ENCODE results near the gene PHACTR1.
"Not testable (repeated sequence)": the region's sequence is repeated elsewhere in the genome, so short reads cannot be mapped to it uniquely, and the experiment has no call there.

Gene PHACTR1

DNA sequence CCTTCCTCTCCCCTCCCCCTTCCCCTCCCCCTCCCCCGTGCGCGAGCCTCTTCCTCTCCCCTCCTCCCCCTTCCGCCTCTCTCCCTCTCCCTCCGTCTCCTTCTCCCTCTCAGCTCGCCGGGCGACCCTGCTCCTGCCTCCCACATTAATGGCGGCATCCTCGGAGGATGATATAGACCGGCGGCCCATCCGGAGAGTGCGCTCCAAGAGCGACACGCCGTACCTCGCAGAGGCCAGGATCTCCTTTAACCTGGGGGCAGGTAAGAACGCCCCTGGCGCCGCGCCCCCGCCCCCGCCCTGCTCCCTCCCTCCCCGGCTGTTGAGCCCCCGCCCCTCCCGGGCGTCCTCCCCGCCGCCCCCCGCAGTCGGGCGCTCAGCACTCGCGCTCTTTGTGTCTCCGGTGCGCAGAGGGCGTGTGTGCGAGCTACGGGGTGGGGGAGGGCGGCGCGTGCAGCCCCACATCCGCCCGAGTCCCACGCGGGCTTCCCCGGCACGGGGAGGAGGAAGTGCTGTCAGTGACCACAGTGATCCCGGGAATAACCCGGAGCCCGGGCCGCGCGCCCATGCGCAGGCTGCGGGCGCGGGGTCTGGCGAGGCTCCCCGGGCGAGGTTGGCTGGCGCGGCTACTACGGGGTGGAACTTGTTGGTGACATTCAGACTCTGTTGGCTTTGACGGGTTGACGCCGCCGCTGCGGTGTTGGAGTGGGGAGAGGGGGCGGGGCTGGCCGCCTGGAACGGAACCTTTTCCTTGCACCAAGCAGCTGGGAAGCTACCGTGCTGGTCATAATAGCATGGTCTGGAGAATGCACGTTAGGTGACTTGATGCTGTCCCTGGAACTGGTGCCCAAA is 33.2 kb downstream of the PHACTR1 start:
- no peak for DNase-seq

DNA sequence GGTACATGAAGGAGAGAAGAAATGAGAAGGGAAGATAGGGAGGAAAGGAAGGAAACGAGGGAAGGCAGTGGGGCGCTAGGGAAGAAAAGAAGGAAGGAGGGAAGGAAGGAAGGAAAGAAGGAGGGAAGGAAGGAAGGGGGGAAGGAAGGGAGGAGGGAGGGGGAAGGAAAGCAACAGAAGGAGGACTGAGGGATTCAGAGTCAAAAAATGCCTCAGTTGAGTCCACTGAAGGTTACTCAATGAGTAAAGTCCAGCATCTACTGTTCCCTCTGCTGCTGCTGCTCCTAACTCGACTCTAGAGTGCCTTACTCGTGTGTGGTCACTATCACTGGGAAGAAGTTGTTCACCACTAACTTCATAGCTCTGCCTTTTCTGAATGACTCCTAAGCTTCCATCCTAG is 33.8 kb downstream of the PHACTR1 start:
- DNase-seq, result no peak

DNA sequence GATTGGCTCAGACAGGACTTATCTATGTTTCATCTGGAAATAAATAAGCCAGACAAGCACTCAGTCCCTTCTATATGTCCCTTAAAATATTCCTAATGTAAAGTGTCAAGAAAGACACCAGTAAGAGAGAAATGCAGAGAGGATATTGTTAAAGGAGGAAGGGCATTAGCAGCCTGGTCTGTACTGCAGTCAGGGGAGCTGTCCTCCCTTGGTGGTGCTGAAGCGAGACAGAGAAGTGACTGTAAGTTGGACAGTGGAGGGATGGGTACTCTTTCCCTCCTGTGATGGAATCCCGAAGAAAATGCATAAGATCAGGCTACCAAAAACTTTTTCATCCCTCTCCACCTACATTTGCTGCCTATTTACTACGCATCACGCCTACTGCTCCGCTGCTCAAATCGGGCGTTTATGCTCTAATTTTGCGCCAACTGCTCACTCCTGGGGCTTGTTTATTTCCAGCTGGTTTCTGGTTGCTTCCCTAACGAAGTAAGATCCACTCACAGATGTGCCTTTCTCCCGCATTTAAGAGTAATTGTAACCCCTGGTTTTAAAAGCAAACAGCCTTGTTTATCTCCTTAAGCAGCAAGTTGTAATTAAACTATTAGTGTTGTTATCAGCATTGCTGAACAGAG is 35.2 kb downstream of the PHACTR1 start:
- peak; percentile 38 to 55 for DNase-seq

DNA sequence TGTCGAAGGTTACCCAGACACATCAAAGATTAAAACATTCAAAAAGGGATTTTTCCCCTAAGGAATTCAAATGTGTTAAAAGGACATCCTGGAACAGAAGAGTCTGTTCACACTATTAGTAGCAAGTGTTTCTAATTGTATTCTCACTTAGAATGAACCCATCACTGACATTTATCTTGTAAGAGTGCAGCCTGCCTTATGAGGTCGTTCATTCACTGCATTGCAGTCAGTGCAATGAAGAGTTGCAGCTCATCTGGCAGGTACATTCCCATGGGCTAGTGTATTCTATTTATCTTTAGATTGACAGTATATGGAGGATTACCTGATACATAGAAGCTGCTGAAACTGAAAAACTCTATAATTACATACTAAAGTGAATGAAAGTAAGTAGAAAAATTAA is 36.5 kb downstream of the PHACTR1 start:
- no peak for DNase-seq

DNA sequence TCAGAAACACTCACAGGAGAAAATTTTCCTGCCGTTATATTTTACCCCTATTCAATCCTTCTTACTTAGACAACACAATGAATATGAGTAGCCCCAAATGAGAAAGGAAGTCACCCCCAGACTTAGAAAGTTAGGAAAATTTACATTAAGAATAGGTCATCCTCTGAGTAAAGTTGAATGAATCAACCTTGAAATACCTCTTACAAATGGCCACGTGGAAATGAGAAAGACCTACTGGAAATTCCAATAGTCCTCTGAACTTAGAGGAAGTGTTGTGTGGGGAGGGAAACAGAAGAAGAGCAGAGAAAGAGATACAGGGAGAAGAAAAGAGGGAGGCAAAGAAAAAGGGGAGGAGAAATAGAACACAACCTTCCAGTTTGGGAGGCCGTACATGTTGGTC is 43.7 kb downstream of the PHACTR1 start:
- DNase-seq, result no peak

DNA sequence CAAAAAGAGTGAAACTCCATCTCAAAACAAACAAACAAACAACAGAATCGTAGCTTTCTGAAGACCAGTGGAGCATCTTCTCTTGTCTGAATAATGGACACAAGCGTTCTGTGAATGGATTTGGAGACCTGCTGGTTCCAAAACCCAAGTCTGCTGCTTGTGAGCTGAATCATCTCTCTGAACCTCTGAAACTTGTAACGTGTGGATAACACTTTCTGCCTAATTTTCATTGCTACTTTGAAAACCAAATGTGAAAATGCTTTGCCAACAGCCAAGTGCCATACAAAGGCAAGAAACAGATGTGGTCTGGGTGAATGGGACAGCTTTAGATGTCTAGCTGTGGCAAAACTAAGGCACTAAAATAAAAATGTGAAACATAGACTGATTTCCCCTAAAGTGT is 44.3 kb downstream of the PHACTR1 start:
- no peak for DNase-seq

DNA sequence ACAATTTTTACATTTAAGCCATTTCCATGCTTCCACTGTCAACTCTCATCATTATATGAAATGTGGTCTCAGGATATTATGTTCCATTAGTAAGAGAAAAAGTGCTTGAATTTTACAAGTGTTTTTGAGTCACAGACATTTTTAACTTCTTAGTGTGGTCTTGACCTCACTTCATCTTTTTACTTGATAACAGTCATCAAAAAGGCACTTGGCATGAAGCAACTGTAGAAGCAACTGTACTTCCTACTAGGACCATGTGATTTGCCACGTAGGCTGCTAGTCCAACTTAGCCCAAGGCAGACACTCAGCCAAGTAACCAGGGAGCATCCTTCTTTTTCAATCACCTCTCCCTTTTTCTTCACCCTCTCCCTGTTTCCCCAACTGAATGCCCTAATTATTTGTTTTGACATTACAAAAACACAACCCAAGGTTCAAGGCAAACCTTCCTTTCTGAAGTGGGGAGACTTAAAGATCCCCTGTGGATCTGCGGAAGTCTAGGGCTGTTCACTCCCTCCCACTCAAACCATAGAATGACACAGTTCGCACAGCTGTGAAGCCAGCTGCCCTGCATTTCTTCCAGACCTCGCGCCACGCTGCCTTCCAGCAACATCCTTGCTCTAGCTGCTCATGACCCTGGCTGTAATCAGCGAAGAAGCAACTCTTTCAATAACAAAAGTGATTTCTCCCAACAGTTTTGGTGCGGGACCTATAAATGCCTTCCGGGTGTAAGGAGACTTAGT is 45.0 kb downstream of the PHACTR1 start:
- DNase-seq, result no peak

DNA sequence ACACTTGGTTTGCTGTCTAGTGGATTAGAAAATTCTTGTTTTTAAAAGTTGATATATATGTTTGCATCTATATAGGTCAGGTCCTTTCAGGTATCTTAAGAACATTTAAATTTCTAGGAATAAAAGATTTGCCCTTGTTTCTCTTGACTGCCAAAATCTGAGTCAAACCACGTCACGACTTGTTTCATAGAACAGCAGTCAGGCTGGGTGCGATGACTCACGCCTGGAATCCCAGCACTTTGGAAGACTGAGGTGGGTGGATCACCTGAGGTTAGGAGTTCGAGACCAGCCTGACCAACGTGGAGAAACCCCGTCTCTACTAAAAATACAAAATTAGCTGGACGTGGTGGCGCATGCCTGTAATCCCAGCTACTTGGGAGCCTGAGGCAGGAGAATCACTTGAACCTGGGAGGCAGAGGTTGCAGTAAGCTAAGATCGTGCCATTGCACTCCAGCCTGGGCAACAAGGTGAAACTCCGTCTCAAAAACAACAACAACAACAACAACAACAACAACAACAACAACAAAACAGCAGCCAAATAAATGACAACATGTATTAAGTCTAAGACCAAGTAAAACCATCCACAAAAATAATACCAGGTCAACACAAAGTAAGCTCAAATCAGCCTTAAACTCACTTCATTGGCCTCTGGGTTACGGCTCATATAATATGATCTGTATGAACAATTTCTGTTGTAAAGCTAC is 46.3 kb downstream of the PHACTR1 start:
- DNase-seq, result not testable (repeated sequence)

DNA sequence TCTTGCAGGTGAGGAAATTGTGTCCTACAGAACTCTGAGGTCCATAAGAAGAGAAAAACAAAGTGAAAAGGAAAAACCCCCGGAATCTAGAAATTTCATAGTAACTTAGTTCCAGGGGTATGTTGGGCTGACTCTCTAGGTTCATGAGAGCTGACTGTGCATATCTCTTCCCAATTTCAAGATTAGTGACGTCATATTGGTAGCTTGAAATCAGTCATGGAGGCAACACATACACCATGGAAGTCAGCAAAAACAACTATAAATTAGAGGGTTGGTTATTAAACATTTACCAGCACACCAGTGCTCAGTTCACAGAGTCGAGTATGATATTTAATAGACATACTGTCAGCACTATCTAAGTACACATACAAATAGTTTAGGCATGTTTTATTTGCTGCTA is 49.8 kb downstream of the PHACTR1 start:
- no peak for DNase-seq

DNA sequence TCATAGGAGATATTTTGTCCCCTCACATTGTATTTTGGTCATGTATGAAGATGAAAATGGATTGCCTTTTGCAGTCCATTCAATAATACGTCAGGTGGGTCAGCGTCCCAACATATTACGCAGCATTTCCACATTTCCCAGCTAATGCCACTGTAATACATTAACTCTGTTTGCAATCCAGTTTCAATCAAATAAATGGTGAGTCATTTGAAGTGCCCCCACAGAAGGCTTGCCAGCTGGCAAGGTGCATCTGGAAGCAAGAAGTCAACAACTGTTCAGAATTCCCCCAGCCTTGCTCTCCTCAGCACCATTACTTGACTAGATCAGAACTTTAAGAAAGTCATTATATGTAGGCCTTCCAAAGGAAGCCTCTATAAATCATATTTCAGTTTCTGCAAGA is 50.4 kb downstream of the PHACTR1 start:
- DNase-seq, result no peak

DNA sequence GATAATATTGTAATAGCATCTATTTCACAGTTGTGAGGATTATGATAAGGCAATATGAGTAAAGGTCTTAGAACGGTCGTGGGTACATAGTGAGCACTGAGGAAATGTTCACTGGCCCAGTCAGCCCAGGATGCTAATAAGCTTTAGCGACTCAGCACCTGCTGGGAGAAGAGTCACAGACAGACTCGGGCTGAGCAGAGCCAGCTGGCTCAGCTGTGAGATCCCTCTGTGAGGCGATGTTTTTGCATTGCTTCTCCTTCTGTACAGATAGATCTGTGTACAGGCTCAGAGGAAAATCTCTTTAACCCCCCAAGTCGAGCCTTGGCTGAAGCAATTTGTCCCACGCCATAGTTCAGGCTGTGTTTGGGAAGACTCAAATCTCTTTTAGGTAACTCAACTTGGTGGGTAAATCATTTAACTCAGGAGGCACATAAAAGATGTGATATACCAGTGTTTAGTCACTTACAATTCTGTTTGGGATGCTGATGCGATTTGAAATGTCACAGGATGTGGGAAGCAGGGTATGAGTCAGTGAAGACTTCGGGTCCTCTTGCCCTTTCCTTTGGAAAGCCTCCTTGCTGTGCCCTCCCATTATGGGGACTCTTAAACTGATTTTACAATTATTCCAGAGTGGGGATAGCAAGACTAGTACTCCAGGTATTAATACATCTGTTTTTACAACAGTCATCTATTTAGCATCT is 53.1 kb downstream of the PHACTR1 start:
- no peak for DNase-seq

DNA sequence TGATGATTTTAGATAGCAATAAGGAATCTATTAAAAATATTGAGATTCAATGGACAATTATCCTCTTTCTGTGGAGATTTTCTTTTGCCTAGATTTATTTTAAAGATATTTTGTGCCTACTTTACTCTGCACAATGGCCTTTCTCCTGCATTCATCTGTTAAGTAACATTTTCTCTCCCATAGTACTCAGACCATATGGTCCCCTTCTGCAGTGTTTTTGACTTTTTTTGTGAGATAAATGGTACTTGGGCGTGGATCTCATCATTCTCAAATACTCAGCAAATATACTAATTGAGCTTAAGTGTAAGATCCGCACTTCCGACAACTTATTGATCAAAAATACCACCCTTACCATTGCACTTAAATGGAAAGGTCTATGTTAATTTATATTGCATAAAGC is 55.8 kb downstream of the PHACTR1 start:
- no peak for DNase-seq

DNA sequence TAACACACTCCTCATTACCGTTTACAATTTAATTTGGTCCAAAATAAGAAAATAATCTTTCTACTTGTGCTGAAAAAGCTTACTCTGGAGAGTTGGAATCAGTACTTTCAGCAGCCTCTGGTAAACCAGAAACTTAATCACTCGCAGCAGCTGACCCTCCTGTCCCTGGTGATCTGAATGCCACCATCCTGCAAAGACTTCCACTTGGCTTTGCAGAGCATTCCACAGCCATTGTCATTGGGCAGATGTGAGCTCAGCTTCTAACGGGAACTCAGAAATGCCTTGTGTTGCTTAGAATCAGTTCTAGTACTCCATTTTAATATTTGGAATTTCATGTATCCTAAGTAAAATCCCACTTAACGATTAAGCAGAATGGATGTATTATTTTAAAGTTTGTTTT is 59.7 kb downstream of the PHACTR1 start:
- no peak for DNase-seq

DNA sequence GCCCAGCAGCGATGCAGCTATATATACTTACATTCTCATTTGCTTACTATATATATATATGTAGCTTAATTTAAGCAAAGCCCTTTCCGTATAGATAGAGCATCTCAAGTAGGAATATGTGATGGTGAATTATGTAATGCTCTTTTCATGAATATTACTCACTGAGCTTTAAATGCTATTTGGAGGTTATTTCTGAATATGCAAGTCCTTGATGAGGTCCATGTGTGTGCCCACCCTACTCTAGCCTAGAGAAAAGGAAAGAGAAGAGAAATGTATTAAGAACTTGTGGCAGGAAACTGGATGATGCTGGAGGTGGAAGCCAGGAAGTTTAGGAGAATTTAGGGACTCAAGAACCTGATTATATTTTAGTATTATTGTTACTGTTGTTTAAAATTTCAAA is 63.2 kb downstream of the PHACTR1 start:
- no peak for DNase-seq

DNA sequence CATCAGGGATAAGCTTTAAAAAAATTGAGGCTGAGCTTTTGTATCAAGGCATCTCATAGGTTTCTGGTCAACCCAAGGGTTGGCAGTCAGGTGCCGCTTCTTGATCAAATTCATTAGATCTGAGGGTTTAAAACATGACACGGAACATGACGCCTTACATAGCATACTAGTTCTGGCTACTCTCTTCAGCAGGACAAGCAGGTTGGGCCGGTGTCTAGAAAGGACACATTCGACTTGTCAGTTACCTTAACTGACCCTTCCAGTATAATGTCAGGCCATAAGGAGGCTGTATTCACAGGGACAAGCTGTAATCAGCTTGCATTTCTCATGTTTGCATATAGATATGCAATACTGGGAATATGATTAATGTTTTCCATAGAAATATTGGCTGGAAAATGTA is 65.6 kb downstream of the PHACTR1 start:
- no peak for DNase-seq

DNA sequence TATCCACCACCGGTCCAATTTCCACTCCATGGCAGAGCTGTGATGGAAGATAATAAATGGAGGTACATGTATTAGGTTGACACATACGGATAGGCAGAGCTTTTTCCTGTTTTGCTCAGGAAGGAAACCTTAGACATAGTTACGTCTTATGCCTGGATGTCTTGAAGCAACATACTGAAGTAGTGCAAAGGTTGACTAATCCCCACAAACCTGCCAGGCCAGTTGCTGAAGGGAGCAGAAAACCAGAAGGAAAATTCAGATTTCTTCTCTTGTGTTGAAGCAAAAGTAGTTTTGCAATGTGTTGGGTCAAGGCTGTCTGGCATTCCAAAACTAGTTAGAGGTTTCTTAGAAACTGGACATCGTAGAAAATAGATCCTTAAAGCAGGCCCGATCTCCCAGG is 68.7 kb downstream of the PHACTR1 start:
- DNase-seq, result no peak

DNA sequence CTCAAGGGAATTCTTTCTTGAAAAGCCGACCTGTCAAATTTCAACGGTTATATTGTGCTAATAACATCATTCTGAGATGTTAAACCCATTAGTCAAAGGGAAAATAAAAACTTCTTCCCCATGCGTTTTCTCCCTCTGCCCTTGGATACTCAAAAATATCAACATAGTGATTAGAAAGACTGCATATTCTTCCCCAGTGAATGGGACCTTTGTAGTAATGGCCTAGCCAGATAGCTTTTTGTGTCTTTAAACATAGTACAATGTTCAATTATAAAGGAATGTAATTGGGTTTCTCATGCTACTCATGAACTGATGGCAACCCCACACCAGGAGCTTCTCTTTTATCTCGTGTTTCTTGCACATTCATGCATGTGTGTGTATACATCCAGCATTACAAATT is 69.4 kb downstream of the PHACTR1 start:
- DNase-seq, result no peak

DNA sequence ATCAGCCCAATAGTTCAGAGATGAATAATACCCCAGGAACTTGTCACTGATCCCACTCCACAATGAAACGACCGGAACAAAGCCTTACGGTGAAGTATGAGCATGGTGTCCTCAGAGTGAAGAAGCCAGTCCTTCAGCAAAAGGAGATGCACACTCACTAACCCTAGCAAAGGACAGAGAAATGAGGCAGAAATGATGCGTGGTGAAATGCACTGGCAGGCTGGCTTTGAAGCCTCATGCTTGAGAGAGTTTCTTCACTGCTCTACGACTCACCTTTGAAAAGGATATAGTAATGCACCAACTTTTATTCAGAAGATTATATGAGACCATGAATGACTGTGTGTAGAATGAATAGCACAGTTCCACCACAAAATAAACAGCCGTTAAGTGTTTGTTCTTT is 74.8 kb downstream of the PHACTR1 start:
- DNase-seq, result no peak

DNA sequence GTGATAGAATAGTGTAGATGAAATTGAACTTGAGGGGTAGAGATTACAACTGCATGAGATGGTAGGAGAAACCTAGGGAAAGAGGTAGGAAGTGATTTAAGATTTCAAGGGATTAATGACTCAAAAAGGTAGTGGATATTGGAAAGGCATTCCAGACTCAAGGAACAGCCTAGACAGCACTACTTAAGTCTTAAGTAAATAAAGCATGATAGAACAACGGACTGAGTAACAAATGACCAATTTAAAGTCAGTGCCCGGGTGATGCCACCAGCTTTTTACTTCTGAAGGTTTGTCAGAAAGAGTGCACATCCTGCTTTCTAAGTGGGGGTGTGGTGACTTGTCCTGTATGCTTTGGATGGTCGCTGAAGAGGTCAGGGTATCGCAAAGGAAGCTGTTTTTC is 81.8 kb downstream of the PHACTR1 start:
- no peak for DNase-seq

DNA sequence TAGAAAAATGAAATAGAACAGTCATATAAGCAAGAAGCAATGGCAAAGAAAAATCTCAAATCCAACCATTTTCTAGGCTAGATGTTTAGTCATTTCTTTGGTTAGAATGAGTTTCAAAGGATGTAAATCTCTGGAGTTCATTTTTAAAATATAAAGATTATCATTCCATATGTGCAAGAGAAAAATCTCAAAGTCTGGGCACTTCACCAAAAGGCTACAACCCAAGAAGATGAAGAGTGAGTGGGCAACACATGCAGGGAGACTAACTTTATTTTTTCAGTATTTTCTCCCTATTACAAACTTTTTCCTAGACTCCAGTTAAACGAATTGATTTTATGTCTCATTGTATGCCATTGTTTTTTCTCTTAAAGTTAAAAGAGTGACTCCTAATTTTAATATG is 83.6 kb downstream of the PHACTR1 start:
- DNase-seq, result no peak

DNA sequence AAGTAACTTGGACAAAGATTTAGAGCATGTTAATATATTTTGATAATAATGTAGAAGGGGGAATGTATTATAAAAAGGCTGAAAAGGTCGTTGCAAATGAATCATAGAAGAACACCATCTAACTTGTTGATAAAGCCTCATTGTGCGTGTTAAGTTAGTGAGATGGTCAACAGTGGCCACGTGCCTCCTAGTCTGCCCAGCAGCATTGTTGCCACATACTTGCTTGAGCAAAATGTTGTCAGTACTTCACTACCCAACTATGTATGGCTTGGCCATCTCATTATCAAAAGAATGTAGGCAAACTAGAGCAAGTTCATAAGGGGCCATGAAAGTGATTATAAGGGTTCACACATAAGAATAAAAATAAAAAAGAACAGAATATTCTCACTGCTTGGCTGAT is 84.6 kb downstream of the PHACTR1 start:
- no peak for DNase-seq

DNA sequence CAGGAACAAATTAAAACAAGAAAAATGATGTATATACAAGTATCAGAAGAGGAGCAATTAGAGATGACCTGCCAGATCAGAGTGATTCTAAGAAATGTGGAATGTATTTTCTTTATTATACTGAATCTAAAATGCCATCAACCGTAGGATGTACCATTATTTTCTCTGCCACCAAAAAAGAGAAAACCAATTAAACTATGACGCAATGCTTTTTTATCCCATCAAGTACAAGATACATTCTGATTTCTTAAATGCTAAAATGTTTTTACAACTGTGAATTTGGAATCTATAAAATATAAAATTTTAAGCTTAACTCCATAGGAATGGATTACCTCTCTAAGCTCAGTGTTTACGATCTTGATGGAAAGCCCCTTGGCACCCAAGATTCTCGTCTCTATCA is 85.9 kb downstream of the PHACTR1 start:
- no peak for DNase-seq

DNA sequence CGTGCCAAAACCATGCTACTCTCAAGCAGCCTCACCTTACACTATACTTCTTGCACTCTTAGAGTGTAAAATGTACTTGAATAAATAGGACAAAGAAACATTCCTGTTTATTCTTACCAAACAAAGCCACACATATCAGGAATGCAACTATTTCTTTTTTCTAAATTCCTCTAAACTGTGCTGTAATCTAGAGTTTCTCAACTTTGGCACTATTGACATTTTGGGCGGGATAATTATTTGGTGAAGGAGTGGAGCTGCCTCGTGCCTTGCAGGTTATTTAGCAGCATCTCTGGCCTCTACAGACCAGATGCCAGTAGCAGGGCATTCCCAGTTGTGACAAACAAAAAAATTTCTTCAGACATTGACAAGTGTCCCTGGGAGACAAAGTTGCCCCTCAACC is 86.9 kb downstream of the PHACTR1 start:
- DNase-seq, result no peak

All from AML-193 (cell line).